Measurements from ENCODE around the gene RND3.

- TF ChIP-seq POLR2A (IDR thresholded peaks at IDR 0.05) = no peak
- TF ChIP-seq, protein P1, sequence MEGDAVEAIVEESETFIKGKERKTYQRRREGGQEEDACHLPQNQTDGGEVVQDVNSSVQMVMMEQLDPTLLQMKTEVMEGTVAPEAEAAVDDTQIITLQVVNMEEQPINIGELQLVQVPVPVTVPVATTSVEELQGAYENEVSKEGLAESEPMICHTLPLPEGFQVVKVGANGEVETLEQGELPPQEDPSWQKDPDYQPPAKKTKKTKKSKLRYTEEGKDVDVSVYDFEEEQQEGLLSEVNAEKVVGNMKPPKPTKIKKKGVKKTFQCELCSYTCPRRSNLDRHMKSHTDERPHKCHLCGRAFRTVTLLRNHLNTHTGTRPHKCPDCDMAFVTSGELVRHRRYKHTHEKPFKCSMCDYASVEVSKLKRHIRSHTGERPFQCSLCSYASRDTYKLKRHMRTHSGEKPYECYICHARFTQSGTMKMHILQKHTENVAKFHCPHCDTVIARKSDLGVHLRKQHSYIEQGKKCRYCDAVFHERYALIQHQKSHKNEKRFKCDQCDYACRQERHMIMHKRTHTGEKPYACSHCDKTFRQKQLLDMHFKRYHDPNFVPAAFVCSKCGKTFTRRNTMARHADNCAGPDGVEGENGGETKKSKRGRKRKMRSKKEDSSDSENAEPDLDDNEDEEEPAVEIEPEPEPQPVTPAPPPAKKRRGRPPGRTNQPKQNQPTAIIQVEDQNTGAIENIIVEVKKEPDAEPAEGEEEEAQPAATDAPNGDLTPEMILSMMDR (IDR thresholded peaks at IDR 0.05) = no peak
Measured at GRCh38 chr2:150520887-150521664, 33.6 kb upstream of the RND3 start.
